ENCODE measurements around the gene MYO16.

Gene MYO16

DNA sequence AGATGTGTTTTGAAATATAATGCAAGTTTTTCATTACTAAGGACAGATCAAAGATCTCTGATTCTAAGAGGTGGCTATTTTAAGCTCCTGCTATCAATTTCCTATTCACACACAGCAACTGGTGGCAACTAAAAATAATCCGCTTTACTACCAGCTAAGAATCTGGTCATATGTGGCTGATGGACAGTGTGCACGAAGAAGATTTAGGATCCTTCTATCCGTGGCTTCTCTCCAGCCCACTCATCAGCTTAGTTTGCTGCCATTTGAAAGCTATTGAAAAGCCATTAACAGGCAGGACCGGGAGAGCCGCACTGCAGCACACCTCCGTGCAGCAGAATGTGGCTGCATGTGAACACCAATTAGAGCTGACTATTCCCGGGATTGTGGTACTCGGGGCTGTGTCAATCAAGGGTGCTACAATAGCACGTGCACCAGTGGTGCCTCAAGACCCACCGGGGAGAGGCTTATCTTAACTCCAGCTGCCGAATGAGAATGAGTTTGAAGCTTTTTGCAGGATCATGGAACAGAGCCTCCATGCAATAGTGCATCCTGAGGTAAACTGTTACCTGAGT is at the start of gene MYO16:
Gene MYO16, plus strand, starts transcription at position 431 of the 572 bp plus-strand sequence. CDS start 234 bp downstream, outside the sequence.
- peak; percentile 28 for DNase-seq

GRCh38 chr13:108586826-108587225 is 42.6 kb upstream of the MYO16 start:
- DNase-seq: no peak

- DNase-seq: no peak
Measured at GRCh38 chr13:108588516-108588915, 40.9 kb upstream of the MYO16 start.

GRCh38 chr13:108594153-108594552 is 35.3 kb upstream of the MYO16 start:
- DNase-seq: no peak

DNA sequence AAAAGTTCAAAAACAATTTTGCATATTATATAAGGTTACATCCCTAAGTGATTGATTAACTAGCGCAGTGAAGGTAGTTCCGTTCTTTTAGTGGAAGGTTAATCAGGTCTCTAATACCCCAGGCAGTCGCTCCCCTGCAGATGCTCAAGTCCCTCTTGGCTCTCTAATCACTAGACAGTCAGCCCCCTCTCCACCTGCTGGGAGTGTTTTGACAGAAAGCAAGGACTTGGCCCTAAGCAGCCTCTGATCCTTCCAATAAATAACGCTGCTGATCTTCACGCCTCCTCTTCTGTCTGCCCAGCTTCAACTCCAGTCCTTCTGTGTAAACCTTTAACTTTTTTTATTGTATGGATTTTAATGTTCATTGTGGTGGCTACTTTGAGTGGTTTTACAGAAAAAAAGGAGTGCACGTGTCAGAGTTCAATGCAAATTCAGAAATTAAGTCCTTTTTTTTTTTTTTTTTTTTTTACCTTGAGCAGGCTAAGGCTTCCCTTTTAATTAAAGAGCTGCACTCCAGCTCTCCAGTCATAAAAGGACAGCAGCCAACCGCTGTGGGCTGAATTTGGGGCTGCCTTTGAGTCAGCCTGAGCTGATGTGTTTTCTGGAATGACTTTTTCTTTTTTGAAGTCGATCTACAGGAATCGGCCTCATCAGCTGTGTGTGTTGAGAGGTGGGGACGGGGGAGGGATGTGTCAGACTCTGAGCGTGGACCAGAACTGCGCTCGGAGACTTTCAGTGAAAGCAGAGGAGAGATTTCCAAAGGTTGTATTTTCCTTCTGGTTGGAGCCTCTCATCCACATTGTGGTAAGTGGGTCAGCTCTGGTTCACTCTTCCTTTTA is 33.8 kb upstream of the MYO16 start:
- peak; percentile 63 for DNase-seq

DNA sequence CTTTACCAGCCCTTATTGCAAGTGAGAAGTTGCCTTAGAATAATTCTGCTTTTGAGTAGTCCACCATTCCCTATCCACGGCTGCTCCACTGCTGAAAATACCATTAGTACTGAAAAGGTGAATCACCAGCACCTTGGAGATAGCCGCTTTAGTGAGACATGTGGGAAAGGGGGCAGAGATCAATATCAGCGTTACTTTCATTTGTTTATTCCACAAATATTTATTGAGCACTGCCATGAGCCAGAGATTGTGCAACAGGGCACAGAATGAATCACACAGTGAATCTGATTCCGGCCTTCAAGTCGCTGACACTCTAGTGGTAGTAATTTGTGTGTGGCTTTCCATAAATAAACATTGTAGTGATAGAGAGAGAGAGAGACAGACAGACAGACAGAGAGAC is 31.5 kb upstream of the MYO16 start:
- DNase-seq: no peak

DNA sequence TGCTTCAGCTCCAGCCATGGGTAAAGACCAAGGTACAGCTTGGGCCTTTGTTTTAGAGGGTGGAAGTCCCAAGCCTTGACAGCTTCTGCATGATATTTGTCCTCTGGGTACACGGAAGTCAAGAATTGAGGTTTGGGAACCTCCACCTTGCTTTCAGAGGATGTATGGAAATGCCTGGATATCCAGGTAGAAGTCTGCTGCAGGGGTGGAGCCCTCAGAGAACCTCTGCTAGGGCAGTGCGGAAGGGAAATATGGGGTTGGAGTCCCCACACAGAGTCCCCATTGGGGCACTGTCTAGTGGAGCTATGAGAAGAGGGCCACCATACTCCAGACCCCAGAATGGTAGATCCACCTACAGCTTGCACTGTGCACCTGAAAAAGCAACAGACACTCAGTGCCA is 23.0 kb upstream of the MYO16 start:
- no peak for DNase-seq

- DNase-seq: no peak
Measured at GRCh38 chr13:108609353-108609752, 20.1 kb upstream of the MYO16 start.

GRCh38 chr13:108610507-108610906 is 18.9 kb upstream of the MYO16 start:
- DNase-seq: no peak

- DNase-seq: no peak
Measured at GRCh38 chr13:108615241-108615640, 14.2 kb upstream of the MYO16 start.

DNA sequence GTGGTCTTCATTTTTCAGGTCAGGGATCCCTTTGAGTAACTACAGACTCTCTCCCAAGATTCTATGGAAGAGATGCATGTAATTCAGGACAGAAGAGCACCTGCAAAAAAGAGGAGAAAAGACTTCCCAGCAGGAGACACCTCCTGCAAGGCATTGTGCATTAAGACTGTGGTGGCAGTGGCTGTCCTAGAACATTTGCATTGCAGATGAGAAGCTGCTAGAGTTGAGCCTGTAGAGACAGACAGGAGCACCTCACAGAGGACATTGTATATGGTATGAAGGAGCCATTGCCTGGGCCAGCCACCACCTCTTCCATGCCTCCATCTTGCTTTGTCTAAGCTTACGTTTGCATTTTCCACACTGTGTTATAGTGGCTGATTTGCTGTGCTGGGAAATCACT is 11.2 kb upstream of the MYO16 start:
- no peak for DNase-seq

GRCh38 chr13:108621462-108621861 is 7.9 kb upstream of the MYO16 start:
- DNase-seq: no peak

- no peak for DNase-seq
Measured at GRCh38 chr13:108624108-108624507, 5.3 kb upstream of the MYO16 start.

DNA sequence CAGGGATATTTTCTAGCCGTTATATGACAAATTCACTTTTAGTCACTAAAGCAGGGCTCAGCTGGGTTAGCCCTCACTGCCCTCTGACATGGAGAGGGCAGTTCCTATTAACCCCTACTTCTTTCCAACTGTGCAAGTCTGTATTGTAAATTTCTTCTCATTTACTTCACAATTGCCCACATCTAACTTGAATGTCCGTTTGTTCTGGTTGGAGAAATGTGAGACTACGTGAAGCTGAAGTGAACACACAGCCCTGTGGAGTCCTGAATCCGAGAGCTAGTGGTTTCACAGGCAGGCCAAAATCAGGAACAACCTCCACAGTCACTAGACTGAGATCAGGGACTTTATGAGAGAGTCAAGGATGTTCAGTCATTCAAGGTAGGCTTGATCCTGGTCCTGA is 4.4 kb upstream of the MYO16 start:
- DNase-seq: no peak

DNA sequence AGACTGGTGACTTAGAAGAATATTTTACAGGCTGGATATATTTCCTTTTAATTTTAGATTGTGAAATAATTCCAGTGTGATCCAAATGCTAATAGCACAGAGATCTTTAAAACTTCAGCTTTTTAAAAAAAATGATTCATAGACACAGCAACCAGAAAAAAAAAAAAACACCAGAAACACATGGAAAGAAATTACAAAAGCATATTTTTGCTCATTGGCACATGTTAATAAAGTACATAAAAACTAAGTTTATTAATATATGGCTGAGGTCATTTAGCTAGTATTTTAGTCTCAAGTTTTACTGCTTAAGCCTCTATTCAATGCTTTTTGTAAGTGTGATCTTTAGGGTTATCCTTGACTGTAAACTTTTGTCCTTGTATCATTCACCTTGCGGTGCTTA is 577 bp downstream of the MYO16 start:
- DNase-seq: no peak

GRCh38 chr13:108632649-108633167 is 3.3 kb downstream of the MYO16 start:
- no peak for DNase-seq

DNA sequence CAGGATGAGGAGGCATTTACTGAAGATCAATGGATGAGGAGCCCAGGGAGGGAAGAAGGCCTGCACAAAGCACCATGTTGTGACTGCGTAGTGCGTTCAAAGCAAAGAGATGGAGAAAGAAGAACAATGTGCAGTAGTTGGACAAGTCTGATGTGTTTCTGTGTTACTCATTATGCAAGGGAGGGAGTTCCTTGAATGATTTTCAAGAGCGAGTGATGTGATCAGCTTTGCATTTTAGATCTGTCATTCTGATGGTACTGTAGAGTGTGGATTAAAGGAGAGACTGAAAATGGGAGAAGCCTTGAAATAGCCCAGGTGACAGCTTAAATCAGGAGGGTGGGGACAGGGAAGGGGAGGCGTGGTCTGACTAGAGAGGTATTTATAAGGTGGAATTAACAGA is 9.5 kb downstream of the MYO16 start:
- no peak for DNase-seq

GRCh38 chr13:108643646-108644353 is 14.4 kb downstream of the MYO16 start:
- no peak for DNase-seq

DNA sequence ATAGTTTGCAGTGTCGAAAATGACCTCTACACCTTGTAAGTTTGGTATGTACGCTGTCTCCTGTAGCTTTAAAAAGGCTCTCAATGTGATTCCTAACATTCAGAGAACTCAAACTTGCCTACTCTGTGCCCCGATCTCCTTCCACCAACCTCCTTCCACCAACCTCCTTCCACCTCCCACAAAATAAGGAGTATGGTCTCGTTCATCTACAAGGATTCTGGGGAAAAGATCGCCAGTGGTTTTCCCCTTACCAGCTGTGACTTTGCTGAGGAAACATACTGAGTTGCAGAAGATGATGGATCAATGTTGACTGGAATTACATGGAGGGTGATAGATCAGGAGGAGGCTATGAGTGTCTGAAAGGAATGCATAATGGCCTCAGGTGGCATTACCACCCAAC is 16.0 kb downstream of the MYO16 start:
- no peak for DNase-seq

- no peak for DNase-seq
Measured at GRCh38 chr13:108650271-108650670, 20.9 kb downstream of the MYO16 start.

GRCh38 chr13:108656742-108657141 is 27.3 kb downstream of the MYO16 start:
- no peak for DNase-seq

- DNase-seq: no peak
Measured at GRCh38 chr13:108657519-108657918, 28.1 kb downstream of the MYO16 start.

DNA sequence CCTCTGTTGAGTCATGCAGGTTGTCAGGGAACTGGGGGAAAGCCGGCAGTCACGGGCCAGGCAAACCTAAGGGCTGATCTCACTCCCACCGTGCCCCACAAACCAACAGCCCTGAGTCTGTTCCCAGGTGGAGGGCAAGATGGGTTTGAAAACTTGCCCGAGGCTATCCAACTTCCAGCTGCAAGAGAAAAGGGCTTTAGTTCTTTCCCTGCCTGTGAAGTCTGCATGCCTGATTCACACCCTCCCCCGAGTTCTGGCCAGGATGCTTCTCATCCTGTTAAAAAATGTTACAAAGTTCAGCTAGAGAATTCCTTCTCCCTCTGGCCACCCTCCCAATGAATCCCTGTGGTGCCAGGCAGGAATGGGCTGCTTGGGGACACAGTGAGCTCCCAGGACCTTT is 33.1 kb downstream of the MYO16 start:
- DNase-seq: no peak

DNA sequence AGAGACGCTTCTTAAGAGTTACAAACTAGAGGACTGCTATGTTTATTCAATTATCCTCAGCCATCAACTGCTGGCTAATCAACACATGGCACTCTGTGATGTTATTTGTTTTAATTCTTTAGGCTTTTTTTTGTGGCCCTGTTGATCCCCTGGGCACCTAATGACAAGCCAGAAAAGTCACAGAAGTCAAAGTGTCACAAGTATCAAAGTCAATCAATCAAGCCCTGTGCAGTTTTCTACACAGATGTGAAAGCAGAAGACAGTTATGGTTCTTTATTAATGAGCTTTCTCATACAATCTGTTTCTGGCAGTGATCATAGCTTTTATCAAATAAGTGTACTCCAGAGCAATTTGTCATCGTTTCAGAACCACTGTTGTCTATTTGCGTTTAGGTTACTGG is 34.3 kb downstream of the MYO16 start:
- DNase-seq: no peak
